PFSK-1 (cell line): ENCODE results near the gene ALDH2.

ENCODE experiments used
- POLR2AphosphoS5 ChIP-seq: IDR thresholded peaks from 2 replicates; pipeline ENCODE4 v1.6.1; 2012; ENCODE audit warnings: low read depth, mild to moderate bottlenecking, control low read depth, low read length, moderate library complexity
- TAF1 ChIP-seq: IDR thresholded peaks from 2 replicates; pipeline ENCODE4 v1.6.1; 2012; ENCODE audit warnings: low read length, control low read depth, borderline replicate concordance; ENCODE audit not compliant: insufficient read depth

DNA sequence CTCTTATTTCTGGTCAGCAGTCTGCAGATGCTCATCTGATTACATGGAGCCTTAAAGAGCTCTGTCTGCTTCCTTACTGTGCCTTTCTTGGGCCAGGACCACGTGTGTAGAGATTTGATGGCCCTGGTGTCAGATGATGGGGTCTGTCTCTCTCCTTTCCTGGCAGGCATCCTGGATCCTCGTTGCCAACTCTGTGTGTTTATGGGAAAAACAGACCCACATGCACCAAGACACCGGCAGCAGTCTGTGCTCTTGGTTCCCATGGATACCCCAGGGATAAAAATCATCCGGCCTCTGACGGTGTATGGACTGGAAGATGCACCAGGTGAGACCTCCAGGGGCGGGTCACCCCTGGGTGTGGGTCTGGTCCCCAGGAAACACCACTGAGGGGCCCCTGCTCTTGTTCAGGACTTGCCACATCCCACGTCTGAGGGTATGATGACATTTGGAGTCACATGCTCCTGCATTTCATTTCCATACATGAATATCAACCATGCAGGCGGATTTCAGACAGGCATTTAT is 18.5 kb upstream of the ALDH2 start:
- TF ChIP-seq TAF1 (no peak), POLR2AphosphoS5 (no peak)
